GDM1 (cell line): ENCODE results near the gene KRTAP10-8.
"Not testable (repeated sequence)": the region's sequence is repeated elsewhere in the genome, so short reads cannot be mapped to it uniquely, and the experiment has no call there.

Source experiments
- DNase-seq: peaks from one replicate; lab custom pipeline; 2025; lab: John Stamatoyannopoulos, UW

Gene KRTAP10-8

DNA sequence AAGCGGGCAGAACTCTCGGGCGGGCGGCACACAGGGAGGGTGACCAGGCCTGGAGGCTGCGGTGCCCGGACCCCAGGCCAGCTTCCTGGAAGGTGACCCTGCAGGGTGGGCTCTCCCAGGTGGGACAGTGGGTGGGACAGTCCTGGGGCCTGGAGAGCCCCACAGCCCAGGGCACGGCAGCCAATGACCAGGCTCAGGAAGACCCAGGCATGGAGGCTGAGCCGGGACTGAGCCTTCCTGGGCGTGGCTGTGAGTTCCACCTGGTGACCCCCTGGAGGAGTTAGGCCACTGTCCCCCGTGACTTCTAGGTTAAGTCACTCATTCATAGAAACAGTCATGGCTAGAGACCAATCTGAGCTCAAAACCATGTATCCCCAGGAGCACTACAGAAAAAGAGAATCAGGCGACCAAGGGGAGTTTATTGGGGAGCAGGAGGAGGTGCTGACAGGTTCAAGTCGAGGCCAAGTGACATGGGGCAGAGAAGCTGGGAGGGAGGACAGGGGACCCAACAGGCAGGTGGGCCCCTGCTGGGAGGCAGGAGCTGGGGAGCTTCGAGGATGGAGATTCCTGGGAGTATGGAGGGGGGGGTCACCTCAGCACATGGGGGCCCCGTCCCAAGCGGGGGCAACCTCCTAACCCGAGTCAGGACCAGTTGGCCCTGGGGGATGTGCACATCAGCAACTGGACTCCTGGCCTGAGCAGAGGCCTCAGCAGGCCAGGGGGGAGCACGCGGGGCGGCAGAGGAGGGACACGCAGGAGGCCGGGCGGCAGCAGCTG is 32.6 kb upstream of the KRTAP10-8 start:
- DNase-seq: no peak

DNA sequence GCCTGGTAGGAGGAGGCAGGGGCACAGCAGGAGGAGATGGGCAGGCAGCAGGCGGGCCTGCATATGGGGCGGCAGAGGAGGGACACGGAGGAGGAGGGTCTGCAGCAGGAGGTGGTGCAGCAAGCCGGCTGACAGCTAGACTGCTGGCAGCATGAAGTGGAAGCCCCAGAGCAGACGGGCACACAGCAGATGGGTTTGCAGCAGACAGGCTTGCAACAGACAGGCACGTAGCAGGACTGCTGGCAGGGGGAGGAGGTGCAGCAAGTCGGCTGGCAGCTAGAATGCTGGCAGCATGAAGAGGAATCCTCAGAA is 32.1 kb upstream of the KRTAP10-8 start:
- DNase-seq: no peak

DNA sequence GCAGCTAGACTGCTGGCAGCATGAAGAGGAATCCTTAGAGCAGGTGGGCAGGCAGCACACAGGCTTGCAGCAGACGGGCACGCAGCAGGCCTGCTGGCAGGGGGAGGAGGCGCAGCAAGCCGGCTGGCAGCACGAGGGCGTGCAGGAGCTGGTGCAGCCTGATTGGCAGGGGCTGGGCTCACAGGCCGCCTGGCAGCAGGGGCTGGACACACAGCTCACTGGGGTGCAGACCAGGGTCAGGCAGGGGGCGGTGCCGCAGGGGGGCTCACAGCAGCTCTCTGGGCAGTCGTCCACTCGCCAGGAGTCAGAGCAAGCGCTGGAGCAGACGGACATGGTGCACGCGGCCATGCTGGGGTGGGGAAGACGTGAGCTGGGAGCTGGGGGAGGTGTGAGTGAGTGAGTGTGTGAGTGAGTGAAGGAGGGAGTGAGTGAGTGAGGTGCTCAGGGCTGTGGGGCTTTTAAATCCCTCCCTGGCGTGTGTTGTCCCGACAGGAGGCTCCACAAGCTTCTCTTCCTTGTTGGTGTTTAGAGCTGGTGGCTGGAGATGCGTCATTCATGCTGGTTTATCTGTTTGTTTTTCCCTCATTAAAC is 31.6 kb upstream of the KRTAP10-8 start, which contains the start of gene KRTAP10-5:
KRTAP10-5 (minus strand) TSS at position 374 of the 591 bp plus-strand sequence; CDS start at position 348, 26 bp downstream.
- DNase-seq: not testable (repeated sequence)

DNA sequence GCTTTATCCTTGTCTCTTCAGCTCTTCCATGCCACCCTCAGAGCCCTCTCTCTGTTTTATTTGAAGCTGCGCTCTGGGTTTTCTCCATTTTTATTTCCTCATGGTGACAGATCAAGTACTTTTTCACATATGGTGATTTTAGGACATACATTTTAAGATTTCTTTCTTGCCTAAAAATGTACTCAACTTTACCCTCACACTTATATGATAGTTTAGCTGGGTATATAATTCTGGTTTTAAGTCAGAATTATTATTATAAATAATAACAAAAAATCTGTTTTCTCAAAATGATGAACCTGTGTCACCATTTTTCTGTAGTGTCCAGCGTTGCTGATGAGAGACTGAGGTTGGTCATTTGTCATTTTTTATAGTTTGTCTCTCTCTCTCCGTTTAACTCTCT is 30.7 kb upstream of the KRTAP10-8 start:
- no peak for DNase-seq

DNA sequence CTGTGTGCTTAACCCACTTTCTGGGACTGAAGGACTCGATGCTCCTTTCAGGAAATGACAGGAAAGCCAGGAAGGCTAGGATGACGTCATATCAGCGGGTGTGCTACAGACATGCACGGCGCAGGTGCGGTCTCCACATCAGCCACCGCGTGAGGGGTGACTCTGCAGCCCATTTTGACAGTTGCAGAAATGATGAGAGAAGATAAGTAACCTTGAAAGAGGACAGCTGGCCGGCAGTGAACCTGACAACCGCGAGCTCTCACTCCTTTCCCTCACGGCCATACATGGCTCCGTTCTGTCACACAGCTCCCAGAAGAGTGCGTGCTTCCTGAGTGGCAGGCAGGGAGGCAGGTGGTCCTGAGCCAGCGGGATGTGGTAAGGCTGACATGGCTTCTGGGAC is 29.8 kb upstream of the KRTAP10-8 start:
- no peak for DNase-seq

DNA sequence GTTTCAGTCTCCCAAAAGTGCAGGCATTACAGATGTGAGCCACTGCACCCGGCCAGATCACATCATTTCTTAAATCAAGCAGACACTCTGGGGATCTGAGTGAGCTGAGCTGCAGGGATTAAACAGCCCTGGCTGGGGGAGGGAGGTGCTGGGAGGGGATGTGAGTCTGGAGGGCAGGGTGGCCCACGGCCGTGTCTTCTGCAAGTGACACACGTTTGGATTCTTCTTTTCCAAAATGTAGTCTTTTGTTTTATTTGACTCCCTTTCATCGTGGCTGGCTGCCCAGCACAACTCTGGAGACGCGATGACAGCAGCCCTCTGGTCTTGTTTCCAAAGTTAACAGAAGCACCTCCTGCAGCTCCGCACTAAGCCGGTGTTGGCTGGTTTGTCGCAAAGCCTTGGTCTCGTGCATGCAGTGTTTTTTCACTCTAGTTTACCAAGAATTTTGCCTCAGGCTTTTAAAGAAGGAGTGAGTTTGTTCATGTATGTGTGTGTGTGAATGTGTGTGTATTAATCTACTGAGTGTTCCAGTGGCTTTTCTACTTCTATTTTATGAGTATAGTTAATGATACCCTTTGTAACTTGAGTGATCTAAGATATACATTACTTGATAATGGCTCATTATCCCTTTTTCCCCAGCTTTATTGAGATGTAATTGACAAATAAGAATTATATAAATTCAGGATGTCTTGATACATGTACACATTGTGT is 28.6 kb upstream of the KRTAP10-8 start:
- DNase-seq: no peak

DNA sequence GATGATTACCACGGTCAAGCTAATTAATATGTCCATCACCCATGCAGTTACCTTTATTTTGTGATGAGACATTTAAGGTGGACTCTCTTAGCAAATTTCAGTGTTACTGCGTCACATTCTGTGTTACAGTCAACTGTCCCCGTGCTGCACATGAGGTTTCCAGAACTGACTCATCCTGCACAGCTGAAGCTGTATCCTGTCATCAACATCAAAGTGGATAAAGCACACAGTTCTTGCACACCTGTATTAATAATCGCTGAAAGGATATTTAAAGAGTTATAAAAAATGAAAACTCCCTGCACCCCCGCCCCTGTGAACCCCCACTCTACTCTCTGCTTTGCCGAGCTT is 28.1 kb upstream of the KRTAP10-8 start:
- no peak for DNase-seq

DNA sequence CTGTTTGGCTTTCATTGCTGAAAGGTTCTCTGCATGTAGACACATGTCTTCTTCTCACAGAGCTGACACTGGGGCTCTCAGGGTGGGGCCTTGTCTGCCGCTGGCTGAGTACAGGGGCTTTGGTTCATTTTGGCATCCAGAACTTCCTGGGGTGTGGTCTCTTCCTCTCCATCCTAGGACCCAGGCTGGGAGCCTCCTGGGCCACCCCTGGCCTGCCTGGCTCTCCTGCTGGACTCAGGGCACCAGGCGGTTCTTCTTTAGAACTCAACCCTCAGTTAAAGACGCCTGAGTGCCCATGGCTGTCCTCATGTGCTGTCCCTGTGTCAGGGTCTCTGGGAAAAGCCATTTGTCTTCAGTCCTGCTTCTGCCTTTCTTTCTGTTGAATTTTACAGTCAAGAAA is 26.0 kb upstream of the KRTAP10-8 start:
- no peak for DNase-seq

DNA sequence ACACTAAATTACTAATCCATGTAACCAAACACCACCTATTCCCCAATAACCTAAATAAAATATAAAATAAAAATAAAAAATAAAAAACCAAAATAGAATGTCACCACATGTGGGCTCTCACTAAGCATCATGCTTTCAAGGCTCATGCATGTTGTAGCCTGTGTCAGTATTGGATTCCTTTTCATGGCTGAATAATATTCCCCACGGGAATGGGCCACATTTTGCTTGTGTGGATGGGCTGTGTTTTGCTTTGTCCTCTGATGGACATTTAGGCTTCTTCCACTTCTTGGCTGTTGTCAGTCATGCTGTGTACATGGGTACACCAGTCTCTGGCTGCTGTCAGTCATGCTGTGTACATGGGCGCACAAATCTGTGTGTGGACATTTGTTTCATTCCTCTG is 22.8 kb upstream of the KRTAP10-8 start:
- DNase-seq: no peak

DNA sequence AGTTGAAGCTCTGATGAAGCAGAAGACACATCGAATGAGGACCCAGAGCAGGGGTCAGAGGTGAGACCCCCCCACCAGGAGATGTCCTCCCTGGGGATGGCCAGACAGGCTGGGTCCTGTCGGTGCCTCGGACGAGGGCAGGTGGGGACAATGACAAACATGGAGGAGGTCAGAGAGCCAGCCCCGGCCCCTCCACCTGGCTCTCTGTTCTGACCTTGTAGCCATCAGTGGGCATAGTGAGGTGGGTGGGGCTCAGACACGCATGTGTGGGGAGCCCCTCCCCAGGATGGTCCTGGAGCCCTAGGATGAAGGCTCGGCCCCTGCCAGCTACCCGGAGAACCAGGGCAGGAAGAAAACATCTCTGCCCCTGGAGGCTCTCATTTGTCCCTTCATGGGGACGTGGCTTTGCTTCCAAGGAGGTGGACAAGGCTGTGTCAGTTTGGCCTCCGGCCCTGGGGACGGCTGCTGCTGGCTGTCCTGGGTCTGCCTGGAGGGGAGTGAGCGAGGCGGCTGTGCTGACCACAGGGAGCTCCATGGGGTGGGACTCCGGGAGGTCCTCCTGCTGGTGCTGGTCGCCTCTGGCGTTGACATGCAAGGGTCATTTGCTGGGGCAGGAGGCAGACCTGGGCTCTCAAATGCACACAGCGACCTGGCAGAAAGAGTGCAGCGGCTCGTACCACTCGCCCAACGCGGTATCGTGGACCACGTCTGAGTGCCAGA is 22.1 kb upstream of the KRTAP10-8 start:
- no peak for DNase-seq

DNA sequence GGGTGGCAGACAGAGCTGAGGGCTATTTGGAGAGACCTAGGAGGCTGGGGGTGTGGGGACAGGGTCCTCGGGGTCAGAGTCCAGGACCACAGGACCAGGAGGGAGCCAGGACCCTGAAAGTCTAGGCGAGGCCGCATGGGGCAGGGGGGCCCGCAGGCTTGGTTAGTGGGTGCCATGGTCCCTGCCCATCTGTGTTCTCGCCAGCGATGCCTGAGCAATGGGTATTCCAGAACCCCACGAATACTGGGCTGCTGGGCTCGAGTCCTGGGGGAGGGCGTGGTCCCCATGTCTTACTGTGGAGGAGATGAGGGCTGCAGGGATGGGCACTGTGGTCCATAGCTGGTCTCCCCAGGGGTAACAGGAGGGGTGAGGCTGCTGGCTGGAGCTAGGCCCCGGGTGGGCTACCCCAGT is 21.6 kb upstream of the KRTAP10-8 start:
- DNase-seq: no peak

DNA sequence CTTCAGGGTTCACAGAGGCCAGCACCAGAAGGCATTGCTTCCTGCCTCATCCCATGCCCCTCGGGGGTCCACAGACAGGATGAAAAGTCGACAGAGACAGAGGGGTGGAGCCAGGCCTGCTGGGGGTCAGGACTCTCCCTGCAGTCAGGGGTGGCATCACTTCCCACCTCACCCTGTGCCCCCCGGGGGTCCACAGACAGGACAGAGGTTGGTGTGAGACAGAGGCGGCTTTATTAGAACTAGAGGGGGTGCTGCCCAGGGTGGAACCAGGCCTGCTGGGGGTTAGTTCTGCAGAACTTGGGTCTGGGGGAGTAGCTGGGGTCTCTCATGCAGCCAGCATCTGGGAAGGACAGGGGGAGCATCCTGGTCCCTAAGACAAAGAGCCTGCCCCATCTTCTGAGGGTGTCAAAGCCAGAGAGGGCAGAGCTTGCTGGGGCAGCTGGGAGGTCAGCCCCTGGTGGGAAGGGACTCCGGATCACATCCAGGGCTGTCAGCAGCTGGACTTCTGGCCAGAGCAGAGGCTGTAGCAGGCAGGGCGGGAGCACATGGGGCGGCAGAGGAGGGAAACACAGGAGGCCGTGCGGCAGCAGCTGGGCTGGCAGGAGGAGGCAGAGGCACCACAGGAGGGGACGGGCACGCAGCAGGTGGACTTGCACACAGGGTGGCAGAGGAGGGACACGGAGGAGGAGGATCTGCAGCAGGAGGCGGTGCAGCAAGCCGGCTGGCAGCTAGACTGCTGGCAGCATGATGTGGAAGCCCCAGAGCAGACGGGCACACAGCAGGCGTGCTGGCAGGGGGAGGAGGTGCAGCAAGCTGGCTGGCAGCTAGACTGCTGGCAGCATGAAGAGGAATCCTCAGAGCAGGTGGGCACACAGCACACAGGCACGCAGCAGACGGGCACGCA is 20.7 kb upstream of the KRTAP10-8 start:
- DNase-seq: not testable (repeated sequence)

DNA sequence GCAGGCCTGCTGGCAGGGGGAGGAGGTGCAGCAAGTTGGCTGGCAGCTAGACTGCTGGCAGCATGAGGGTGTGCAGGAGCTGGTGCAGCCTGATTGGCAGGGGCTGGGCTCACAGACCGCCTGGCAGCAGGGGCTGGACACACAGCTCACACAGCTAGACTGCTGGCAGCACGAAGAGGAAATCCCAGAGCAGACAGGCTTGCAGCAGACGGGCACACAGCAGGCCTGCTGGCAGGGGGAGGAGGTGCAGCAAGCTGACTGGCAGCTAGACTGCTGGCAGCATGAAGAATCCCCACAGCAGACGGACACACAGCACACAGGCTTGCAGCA is 20.1 kb upstream of the KRTAP10-8 start:
- DNase-seq: not testable (repeated sequence)

DNA sequence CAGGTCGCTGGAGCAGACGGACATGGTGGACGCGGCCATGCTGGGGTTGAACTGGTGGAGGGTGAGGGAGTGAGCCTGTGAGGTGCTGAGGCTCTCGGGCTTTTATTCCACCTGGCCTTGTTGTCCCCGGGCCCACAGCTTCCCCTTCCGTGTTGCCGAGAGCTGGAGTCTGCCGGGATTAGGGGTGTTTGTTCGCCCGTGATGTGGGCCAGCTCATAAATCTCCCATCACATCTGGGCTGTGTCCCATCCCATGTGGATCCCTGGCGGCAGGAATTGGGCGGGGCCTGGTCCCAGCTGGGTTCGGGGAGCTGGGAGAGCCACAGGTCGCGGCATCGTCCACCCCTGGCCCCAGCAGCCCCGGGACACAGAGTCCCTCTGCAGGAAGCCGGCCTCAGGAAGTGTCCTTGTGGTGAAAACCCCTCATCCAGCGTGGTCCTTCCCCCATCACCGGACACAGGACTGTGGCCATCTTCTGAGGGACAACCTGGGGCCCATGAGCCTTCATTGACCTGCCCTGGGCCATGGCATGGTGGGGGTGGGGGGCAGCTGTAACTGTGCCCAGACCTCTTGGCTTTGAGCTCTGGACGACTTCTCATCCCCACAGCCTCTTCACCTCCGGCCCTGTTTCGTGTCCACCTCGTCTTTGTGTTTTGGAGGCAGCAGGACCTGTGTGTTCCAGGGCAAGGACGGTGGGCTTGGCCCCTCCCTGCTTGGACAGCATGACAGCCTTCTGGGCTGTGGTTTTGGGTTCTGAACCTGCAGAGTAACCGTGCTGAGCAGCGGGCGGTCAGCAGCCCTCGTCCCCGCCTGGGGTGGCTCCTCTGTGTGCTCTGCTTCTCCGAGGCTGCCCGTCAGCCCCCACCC is 19.2 kb upstream of the KRTAP10-8 start, which contains the start of gene KRTAP10-6:
KRTAP10-6 (minus strand) TSS at position 60 of the 866 bp plus-strand sequence; CDS start at position 39, 21 bp downstream.
- DNase-seq: no peak

DNA sequence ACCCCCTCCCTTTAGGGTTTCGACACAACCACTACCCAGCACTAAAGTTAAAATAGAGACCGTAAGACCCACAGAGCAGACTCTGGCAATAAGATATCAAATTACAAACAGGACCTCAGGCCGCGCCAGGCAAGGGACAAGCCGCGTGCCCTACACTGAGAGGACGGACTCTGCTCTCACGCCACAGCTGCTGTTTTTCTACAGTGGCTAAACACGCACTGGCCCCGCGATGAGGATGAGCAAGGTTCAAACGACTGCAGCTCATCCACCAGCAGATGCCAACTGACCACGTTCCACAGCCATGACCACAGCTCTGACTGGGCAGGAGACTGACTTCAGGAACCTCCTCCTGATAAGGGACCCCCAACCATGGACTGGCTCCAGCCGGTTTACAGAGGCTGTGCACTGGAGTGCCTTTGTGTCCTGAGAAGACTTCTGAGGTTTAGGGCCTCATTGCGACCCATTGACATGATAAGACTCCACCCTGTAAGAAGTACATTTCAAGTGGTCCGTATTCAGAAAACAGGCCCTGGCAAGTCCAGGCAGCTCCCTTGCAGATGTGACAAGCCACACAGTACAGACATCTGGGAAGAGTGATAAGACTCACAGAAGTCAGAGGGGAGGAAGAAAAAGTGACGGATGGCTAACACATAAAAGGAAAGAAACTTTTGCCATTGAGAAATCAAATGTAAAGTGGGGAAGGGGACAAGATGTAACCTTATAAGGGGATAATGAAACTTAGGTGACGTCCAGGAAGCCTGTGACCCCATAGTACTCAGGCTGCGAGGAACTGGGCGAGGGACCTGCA is 18.1 kb upstream of the KRTAP10-8 start:
- peak; percentile 77 for DNase-seq

DNA sequence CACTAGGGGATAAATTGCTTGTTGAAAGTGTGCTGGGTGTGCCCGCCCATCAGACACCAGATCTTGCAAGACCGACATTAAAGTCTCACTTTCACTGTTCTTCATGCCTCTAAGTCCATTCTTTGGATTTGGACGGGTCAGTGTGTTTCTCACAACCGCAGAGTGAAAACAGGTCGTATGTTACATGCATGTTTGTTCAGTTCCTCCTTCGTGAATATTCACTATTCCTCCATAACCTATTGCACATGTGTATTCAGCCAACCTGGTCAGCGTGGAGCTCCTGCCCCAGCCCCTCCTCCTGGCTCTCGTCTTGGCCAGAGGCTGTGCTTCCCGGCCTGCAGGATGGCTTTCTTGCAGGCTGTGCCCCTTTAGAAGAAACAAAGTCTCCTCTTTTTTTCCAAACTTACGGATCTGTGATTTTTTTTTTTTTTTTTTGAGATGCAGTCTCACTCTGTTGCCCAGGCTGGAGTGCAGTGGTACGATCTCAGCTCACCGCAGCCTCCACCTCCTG is 17.4 kb upstream of the KRTAP10-8 start:
- no peak for DNase-seq

DNA sequence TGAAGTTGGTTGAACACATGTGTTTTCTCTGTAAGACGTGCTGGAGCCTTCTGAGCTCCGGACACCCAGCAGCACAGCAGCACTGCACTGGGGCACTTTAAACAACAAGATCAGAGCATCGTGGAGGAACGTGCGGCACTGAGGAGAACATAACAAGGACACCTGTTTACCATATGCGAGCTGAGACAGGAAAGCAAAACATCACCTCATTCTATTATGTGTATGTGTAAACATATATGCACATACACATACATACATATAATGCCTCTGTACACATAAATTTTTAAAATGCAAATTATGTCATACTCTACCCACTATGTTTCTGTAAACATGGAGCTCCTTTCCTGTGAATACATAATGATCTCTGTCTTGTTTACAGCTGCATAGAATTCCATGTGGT is 16.4 kb upstream of the KRTAP10-8 start:
- no peak for DNase-seq

DNA sequence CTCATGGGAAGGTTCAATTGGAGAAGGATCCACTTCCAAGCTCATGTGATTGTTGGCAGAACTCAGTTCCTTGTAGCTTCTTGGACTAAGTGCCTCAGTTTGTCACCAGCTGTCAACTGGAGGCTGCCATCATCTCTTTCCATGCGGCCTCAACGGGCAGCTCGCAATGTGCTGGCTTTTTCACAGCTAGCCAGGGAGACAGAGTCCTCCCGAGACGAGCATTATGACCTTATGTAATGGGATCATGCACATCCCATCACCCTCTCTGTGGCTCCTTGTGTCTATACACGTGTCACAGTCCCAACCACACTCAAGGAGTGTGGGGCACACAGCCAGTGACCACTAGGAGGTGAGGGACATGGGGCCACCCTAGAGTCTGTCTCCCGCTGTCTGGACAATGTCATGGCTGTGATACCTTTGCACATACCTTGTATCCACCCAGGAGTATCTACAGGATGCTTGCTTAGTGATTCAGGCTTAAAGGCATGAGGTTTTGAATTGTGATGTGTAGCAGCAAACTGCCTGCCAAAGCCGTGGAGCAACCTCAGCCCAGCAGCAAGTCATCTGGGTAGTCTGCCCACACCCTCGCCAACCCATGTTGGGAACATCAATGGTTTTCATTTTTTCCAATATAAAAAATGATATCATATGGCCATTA is 15.7 kb upstream of the KRTAP10-8 start:
- DNase-seq: no peak

DNA sequence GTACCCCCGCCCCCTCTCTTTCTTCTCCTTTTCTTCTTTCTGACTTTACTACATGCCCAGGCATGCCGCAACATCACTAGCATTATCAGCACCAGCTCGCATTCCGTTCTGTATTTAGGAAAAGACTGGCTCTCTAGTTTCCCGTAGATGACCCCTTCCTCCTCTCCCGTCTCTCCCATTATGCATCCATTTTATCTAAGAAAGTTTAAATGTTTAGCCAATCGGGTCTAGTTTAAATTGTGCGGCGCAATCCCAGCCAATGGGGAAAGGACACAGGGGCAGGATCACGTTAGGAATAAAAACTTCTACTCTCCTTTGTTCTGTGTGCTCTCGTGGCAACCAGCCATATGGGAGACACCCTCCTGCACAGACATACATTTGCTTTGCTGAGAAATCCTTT is 13.8 kb upstream of the KRTAP10-8 start:
- DNase-seq: no peak
